ENCODE measurements around the gene LCP2.
"Not testable (repeated sequence)": the region's sequence is repeated elsewhere in the genome, so short reads cannot be mapped to it uniquely, and the experiment has no call there.

LCP2 gene

GRCh38 chr5:170246126-170246870 is 51.3 kb downstream of the LCP2 start:
- Histone ChIP-seq H3K4me3 (replicated peaks; ENCODE audit: insufficient read depth, low read length) (no peak overlapping the region), H3K27me3 (ENCODE audit: insufficient read depth, poor library complexity, severe bottlenecking) (no peaks in the 10 kb centered on the region), H3K27ac (replicated peaks) (no peak overlapping the region)
- DNase-seq (ENCODE audit: low read depth in 1 of 2, low spot score in 1 of 2) = no peak
- TF ChIP-seq SPI1 (IDR thresholded peaks at IDR 0.05; ENCODE audit: borderline replicate concordance, low read depth) (no peak), REST (IDR thresholded peaks at IDR 0.05; ENCODE audit: insufficient replicate concordance, low read depth) (no peak), GABPA (IDR thresholded peaks at IDR 0.05; ENCODE audit: low read depth) (no peak), CTCF (IDR thresholded peaks at IDR 0.05; ENCODE audit: insufficient read depth, low read length) (no peak)

- not testable (repeated sequence) for H3K27ac ChIP-seq (replicated peaks); H3K4me3 ChIP-seq (replicated peaks; ENCODE audit: insufficient read depth, low read length); H3K27me3 ChIP-seq (ENCODE audit: insufficient read depth, poor library complexity, severe bottlenecking); DNase-seq (ENCODE audit: low read depth in 1 of 2, low spot score in 1 of 2)
Observed at GRCh38 chr5:170245436-170245835, 52.1 kb downstream of the LCP2 start.

GRCh38 chr5:170238456-170239196 is 59.0 kb downstream of the LCP2 start:
- no peak overlapping the region for H3K4me3 ChIP-seq (replicated peaks; ENCODE audit: insufficient read depth, low read length)
- no peaks in the 10 kb centered on the region for H3K27me3 ChIP-seq (ENCODE audit: insufficient read depth, poor library complexity, severe bottlenecking)
- DNase-seq (ENCODE audit: low read depth in 1 of 2, low spot score in 1 of 2) = no peak
- no peak overlapping the region for H3K27ac ChIP-seq (replicated peaks)
- TF ChIP-seq GABPA (IDR thresholded peaks at IDR 0.05; ENCODE audit: low read depth) (no peak), SPI1 (IDR thresholded peaks at IDR 0.05; ENCODE audit: borderline replicate concordance, low read depth) (no peak), CTCF (IDR thresholded peaks at IDR 0.05; ENCODE audit: insufficient read depth, low read length) (no peak), POLR2AphosphoS5 (IDR thresholded peaks at IDR 0.05; ENCODE audit: low read depth) (no peak), REST (IDR thresholded peaks at IDR 0.05; ENCODE audit: insufficient replicate concordance, low read depth) (no peak)

- no peak overlapping the region for H3K4me3 ChIP-seq (replicated peaks; ENCODE audit: insufficient read depth, low read length)
- no peak for DNase-seq (ENCODE audit: low read depth in 1 of 2, low spot score in 1 of 2)
- no peak overlapping the region for H3K27ac ChIP-seq (replicated peaks)
- TF ChIP-seq SPI1 (IDR thresholded peaks at IDR 0.05; ENCODE audit: borderline replicate concordance, low read depth) (no peak), POLR2AphosphoS5 (IDR thresholded peaks at IDR 0.05; ENCODE audit: low read depth) (no peak), CTCF (IDR thresholded peaks at IDR 0.05; ENCODE audit: insufficient read depth, low read length) (no peak), REST (IDR thresholded peaks at IDR 0.05; ENCODE audit: insufficient replicate concordance, low read depth) (no peak), GABPA (IDR thresholded peaks at IDR 0.05; ENCODE audit: low read depth) (no peak)
- H3K27me3 ChIP-seq (ENCODE audit: insufficient read depth, poor library complexity, severe bottlenecking) = no peaks in the 10 kb centered on the region
Observed at GRCh38 chr5:170235876-170236864, 61.4 kb downstream of the LCP2 start.
